ENCODE data around the gene VOPP1. TPM values are rescaled to one million over a fixed set of nuclear protein-coding genes. Genes with fewer than 3 reads are reported as not detected.
"Not testable (repeated sequence)": the region's sequence is repeated elsewhere in the genome, so short reads cannot be mapped to it uniquely, and the experiment has no call there.

Gene VOPP1
- total RNA-seq (2014; rRNA removed; shearing (Covaris generic)): 10.4 and 13.3 TPM in 2 replicates
- polyA plus RNA-seq (2014; cell fraction: nucleus; rRNA removed): 10.7 and 12.2 TPM in 2 replicates

- DNase-seq (ENCODE audit: extremely low read depth, low read depth): peak; percentile 26
Measured at GRCh38 chr7:55572378-55573233, at the start of gene VOPP1. VOPP1 (minus strand) TSS chr7:55572502; CDS start chr7:55572324, 178 bp downstream.

GRCh38 chr7:55618913-55619312 lies 46.6 kb upstream of the VOPP1 start:
- DNase-seq (ENCODE audit: extremely low read depth, low read depth): no peak

- not testable (repeated sequence) for DNase-seq (ENCODE audit: extremely low read depth, low read depth)
Measured at GRCh38 chr7:55614365-55615064, 42.2 kb upstream of the VOPP1 start.

- not testable (repeated sequence) for DNase-seq (ENCODE audit: extremely low read depth, low read depth)
Measured at GRCh38 chr7:55609726-55610125, 37.4 kb upstream of the VOPP1 start.

- DNase-seq (ENCODE audit: extremely low read depth, low read depth): not testable (repeated sequence)
Measured at GRCh38 chr7:55605661-55606060, 33.4 kb upstream of the VOPP1 start.

- not testable (repeated sequence) for DNase-seq (ENCODE audit: extremely low read depth, low read depth)
Measured at GRCh38 chr7:55597944-55598499, 25.7 kb upstream of the VOPP1 start.

GRCh38 chr7:55597214-55597739 lies 25.0 kb upstream of the VOPP1 start:
- not testable (repeated sequence) for DNase-seq (ENCODE audit: extremely low read depth, low read depth)

GRCh38 chr7:55595511-55595910 lies 23.2 kb upstream of the VOPP1 start:
- DNase-seq (ENCODE audit: extremely low read depth, low read depth): no peak

- no peak for DNase-seq (ENCODE audit: extremely low read depth, low read depth)
Measured at GRCh38 chr7:55594870-55595269, 22.6 kb upstream of the VOPP1 start.

- no peak for DNase-seq (ENCODE audit: extremely low read depth, low read depth)
Measured at GRCh38 chr7:55594414-55594813, 22.1 kb upstream of the VOPP1 start.

GRCh38 chr7:55593515-55594318 lies 21.4 kb upstream of the VOPP1 start:
- DNase-seq (ENCODE audit: extremely low read depth, low read depth): peak; percentile 24

- no peak for DNase-seq (ENCODE audit: extremely low read depth, low read depth)
Measured at GRCh38 chr7:55593172-55593514, 20.8 kb upstream of the VOPP1 start.

- no peak for DNase-seq (ENCODE audit: extremely low read depth, low read depth)
Measured at GRCh38 chr7:55592492-55592891, 20.2 kb upstream of the VOPP1 start.

- no peak for DNase-seq (ENCODE audit: extremely low read depth, low read depth)
Measured at GRCh38 chr7:55591282-55591931, 19.1 kb upstream of the VOPP1 start.

- DNase-seq (ENCODE audit: extremely low read depth, low read depth): no peak
Measured at GRCh38 chr7:55590517-55591281, 18.4 kb upstream of the VOPP1 start.

- no peak for DNase-seq (ENCODE audit: extremely low read depth, low read depth)
Measured at GRCh38 chr7:55589905-55590304, 17.6 kb upstream of the VOPP1 start.

GRCh38 chr7:55588976-55589604 lies 16.8 kb upstream of the VOPP1 start:
- no peak for DNase-seq (ENCODE audit: extremely low read depth, low read depth)

- DNase-seq (ENCODE audit: extremely low read depth, low read depth): no peak
Measured at GRCh38 chr7:55588379-55588699, 16.0 kb upstream of the VOPP1 start.
